Measurements from ENCODE around the gene DUOXA2.
A peak's percentile ranks its signal among the peaks of the same experiment; 100 is the strongest.
"Not testable (repeated sequence)": the region's sequence is repeated elsewhere in the genome, so short reads cannot be mapped to it uniquely, and the experiment has no call there.

Gene DUOXA2

GRCh38 chr15:45118131-45118588 is 4.0 kb downstream of the DUOXA2 start:
- peak; percentile 69 for DNase-seq

- no peak for DNase-seq
Measured at GRCh38 chr15:45118996-45119395, 4.9 kb downstream of the DUOXA2 start.

GRCh38 chr15:45120081-45120972 is 6.2 kb downstream of the DUOXA2 start:
- no peak for DNase-seq

GRCh38 chr15:45121020-45121419 is 6.9 kb downstream of the DUOXA2 start:
- no peak for DNase-seq

- no peak for DNase-seq
Measured at GRCh38 chr15:45121706-45122417, 7.7 kb downstream of the DUOXA2 start.

GRCh38 chr15:45122719-45123118 is 8.6 kb downstream of the DUOXA2 start:
- no peak for DNase-seq

GRCh38 chr15:45123397-45123796 is 9.3 kb downstream of the DUOXA2 start:
- DNase-seq = no peak

GRCh38 chr15:45126535-45127158 is 12.5 kb downstream of the DUOXA2 start:
- no peak for DNase-seq

GRCh38 chr15:45128971-45129639 is 15.0 kb downstream of the DUOXA2 start:
- no peak for DNase-seq

GRCh38 chr15:45129651-45130129 is 15.6 kb downstream of the DUOXA2 start, which contains the start of the genes DUOX1 and DUOXA1:
Gene DUOX1, plus strand, starts transcription at chr15:45129994. Its CDS starts 1,973 bp downstream, at chr15:45131967.
Gene DUOXA1, minus strand, starts transcription at chr15:45129879. Its CDS starts 6,865 bp downstream, at chr15:45123014.
- DNase-seq = no peak

- no peak for DNase-seq
Measured at GRCh38 chr15:45130291-45131000, 16.3 kb downstream of the DUOXA2 start.

GRCh38 chr15:45131510-45131909 is 17.4 kb downstream of the DUOXA2 start:
- DNase-seq = no peak

GRCh38 chr15:45132844-45133560 is 18.9 kb downstream of the DUOXA2 start:
- no peak for DNase-seq

GRCh38 chr15:45133561-45133920 is 19.4 kb downstream of the DUOXA2 start:
- DNase-seq = no peak

GRCh38 chr15:45134046-45134445 is 19.9 kb downstream of the DUOXA2 start:
- no peak for DNase-seq

GRCh38 chr15:45134682-45135604 is 20.8 kb downstream of the DUOXA2 start:
- no peak for DNase-seq

- DNase-seq = not testable (repeated sequence)
Measured at GRCh38 chr15:45135705-45136377, 21.7 kb downstream of the DUOXA2 start.

GRCh38 chr15:45136378-45136764 is 22.2 kb downstream of the DUOXA2 start:
- DNase-seq = no peak

GRCh38 chr15:45137703-45138102 is 23.6 kb downstream of the DUOXA2 start:
- DNase-seq = no peak
